HG03097 (cell line): ENCODE data around the gene KNDC1.
"Not testable (repeated sequence)": the region's sequence is repeated elsewhere in the genome, so short reads cannot be mapped to it uniquely, and the experiment has no call there.

Experiments used
- ATAC-seq: cut with Tn5 transposase; IDR thresholded peaks from one replicate; pipeline ENCODE4 v1.9.1; 2021; ENCODE audit not compliant: unreplicated experiment, low FRiP score

KNDC1 gene

GRCh38 chr10:133139551-133140065 is 20.4 kb upstream of the KNDC1 start:
- ATAC-seq = no peak

- no peak for ATAC-seq
Measured at GRCh38 chr10:133140417-133141143, 19.4 kb upstream of the KNDC1 start.

- no peak for ATAC-seq
Measured at GRCh38 chr10:133141144-133141957, 18.7 kb upstream of the KNDC1 start.

GRCh38 chr10:133141958-133142340 is 18.1 kb upstream of the KNDC1 start:
- ATAC-seq = no peak

GRCh38 chr10:133142523-133143199 is 17.4 kb upstream of the KNDC1 start:
- ATAC-seq = no peak

- ATAC-seq = no peak
Measured at GRCh38 chr10:133143200-133143533, 16.9 kb upstream of the KNDC1 start.

- ATAC-seq = no peak
Measured at GRCh38 chr10:133143546-133143945, 16.5 kb upstream of the KNDC1 start.

- ATAC-seq = no peak
Measured at GRCh38 chr10:133144771-133145170, 15.2 kb upstream of the KNDC1 start.

- ATAC-seq = no peak
Measured at GRCh38 chr10:133150226-133150625, 9.8 kb upstream of the KNDC1 start.

- ATAC-seq = no peak
Measured at GRCh38 chr10:133150656-133151055, 9.4 kb upstream of the KNDC1 start.

GRCh38 chr10:133151071-133151470 is 8.9 kb upstream of the KNDC1 start:
- not testable (repeated sequence) for ATAC-seq

GRCh38 chr10:133151543-133151972 is 8.5 kb upstream of the KNDC1 start:
- no peak for ATAC-seq

- ATAC-seq = no peak
Measured at GRCh38 chr10:133154411-133154810, 5.6 kb upstream of the KNDC1 start.

- no peak for ATAC-seq
Measured at GRCh38 chr10:133154996-133155778, 4.8 kb upstream of the KNDC1 start.

GRCh38 chr10:133156674-133157579 is 3.1 kb upstream of the KNDC1 start:
- ATAC-seq = no peak

- ATAC-seq = no peak
Measured at GRCh38 chr10:133157662-133158436, 2.2 kb upstream of the KNDC1 start.

GRCh38 chr10:133158437-133158755 is 1.6 kb upstream of the KNDC1 start:
- ATAC-seq = no peak

GRCh38 chr10:133158756-133159610 is 1.0 kb upstream of the KNDC1 start:
- no peak for ATAC-seq
